Measurements from ENCODE around the gene PHC3. TPM values are rescaled to one million over a fixed set of nuclear protein-coding genes. Genes with fewer than 3 reads are reported as not detected.
"Not testable (repeated sequence)": the region's sequence is repeated elsewhere in the genome, so short reads cannot be mapped to it uniquely, and the experiment has no call there.

Gene PHC3
- total and polyA plus RNA-seq, 2 experiments from 2014 or later = 17.5 to 72.2 TPM

DNA sequence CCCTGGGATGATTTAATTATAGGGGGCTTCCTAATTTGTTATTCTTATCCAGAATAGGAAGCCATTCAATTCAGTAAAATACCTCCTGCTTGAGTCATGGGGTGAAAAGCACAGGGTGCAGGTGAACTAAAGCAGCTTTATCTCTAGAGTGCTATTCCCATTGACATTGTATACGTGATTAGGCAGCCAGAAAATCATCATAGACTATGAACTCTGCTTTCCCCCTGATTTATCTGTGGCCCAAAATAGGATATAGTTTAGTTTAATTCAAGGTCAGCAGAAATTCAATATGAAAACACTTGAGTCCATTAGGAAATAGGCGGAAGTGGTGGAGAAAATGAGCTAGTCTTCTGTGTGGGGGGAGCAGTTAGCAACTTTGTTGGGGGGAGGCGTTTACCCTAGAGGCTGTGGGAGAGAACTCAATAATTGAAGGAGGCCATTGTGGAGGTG, 22.5 kb upstream of the PHC3 start:
- 74 to 75% methylated on average over 3 of the region's 3 CpGs for whole genome bisulfite sequencing, 2 experiments (ENCODE audit: low coverage in 1 of 2, low lambda C conversion rate in 2 of 2, missing lambda C conversion rate in 2 of 2)
- H3K4me2 ChIP-seq (ENCODE audit: unreplicated experiment) = no peak overlapping the region
- H3K4me3 ChIP-seq = no peak overlapping the region
- H3K9me3 ChIP-seq (ENCODE audit: low read depth) = no peaks in the 10 kb centered on the region
- in situ Hi-C loops (cut with MboI) = no loop called here
- no peak for TF ChIP-seq EZH2phosphoT487 (IDR thresholded peaks at IDR 0.05; ENCODE audit: insufficient read depth, low read depth)
- TF ChIP-seq EZH2 (IDR thresholded peaks at IDR 0.05; ENCODE audit: insufficient read depth, poor library complexity, severe bottlenecking) = no peak
- H2AFZ ChIP-seq = no peak overlapping the region
- H3F3A ChIP-seq (ENCODE audit: insufficient read depth) = no peaks in the 10 kb centered on the region
- no peaks in the 10 kb centered on the region for H3K4me1 ChIP-seq (ENCODE audit: insufficient read depth)
- H3K9ac ChIP-seq = no peak overlapping the region
- H3K9me2 ChIP-seq (ENCODE audit: insufficient read depth) = no peaks in the 10 kb centered on the region
- H3K36me3 ChIP-seq (ENCODE audit: low read depth) = no peaks in the 10 kb centered on the region
- no peak for DNase-seq
- no peaks in the 10 kb centered on the region for H4K20me1 ChIP-seq (ENCODE audit: insufficient read depth)
- 0 out of 2 replicates have a peak, but pooled peaks cover 6% of the 10 kb centered on the region for H3K27me3 ChIP-seq (replicated peaks; ENCODE audit: insufficient read depth)
- no peaks in the 10 kb centered on the region for H3K79me2 ChIP-seq (ENCODE audit: insufficient read depth)
- no peak overlapping the region for H3K27ac ChIP-seq

DNA sequence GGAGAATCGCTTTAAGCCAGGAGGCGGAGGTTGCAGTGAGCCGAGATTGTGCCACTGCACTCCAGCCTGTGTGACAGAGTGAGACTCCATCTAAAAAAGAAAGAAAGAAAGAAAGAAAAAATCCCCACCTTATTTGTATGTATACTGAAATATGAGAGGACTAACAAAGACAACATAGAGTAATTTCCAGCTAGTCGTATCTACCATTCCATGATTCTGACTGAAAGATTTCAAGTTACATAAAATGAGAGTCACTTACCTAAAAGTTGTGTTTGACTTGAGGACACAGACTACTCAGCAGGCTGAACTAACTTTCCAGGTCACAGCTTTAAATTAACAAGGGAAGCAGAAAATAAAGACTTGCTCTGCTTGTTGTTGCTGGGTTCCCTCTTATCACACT, 21.9 kb upstream of the PHC3 start:
- no peaks in the 10 kb centered on the region for H3K4me1 ChIP-seq (ENCODE audit: insufficient read depth)
- H3K27ac ChIP-seq = no peak overlapping the region
- no peak overlapping the region for H2AFZ ChIP-seq
- 63 to 78% methylated on average over 4 of the region's 4 CpGs for WGBS, 2 experiments (ENCODE audit: low coverage in 1 of 2, low lambda C conversion rate in 2 of 2, missing lambda C conversion rate in 2 of 2)
- no peak overlapping the region for H3K4me2 ChIP-seq (ENCODE audit: unreplicated experiment)
- H3K27me3 ChIP-seq (replicated peaks; ENCODE audit: insufficient read depth) = 0 out of 2 replicates have a peak, but pooled peaks cover 6% of the 10 kb centered on the region
- no peaks in the 10 kb centered on the region for H3K36me3 ChIP-seq (ENCODE audit: low read depth)
- no peaks in the 10 kb centered on the region for H3K9me3 ChIP-seq (ENCODE audit: low read depth)
- TF ChIP-seq EZH2 (IDR thresholded peaks at IDR 0.05; ENCODE audit: insufficient read depth, poor library complexity, severe bottlenecking) (no peak), EZH2phosphoT487 (IDR thresholded peaks at IDR 0.05; ENCODE audit: insufficient read depth, low read depth) (no peak)
- H3K4me3 ChIP-seq = no peak overlapping the region
- H3K79me2 ChIP-seq (ENCODE audit: insufficient read depth) = no peaks in the 10 kb centered on the region
- in situ Hi-C loops (cut with MboI) = no loop called here
- H4K20me1 ChIP-seq (ENCODE audit: insufficient read depth) = no peaks in the 10 kb centered on the region
- no peak for DNase-seq
- no peaks in the 10 kb centered on the region for H3K9me2 ChIP-seq (ENCODE audit: insufficient read depth)
- no peaks in the 10 kb centered on the region for H3F3A ChIP-seq (ENCODE audit: insufficient read depth)
- no peak overlapping the region for H3K9ac ChIP-seq

DNA sequence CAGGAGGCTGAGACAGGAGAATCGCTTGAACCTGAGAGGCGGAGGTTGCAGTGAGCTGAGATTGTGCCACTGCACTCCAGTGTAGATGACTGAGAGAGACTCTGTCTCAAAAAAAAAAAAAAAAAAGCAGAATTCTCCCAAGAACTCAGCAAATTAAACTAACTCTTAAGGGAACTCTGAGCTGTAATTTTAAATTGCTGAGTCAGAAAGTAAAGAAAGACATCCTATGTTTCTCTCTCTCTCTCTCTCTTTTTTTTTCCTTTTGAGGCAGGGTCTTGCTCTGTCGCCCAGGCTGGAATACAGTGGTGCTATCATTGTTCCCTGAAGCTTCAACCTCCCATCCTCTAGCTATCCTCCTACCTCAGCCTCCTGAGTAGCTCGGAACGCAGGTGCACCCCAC, 20.0 kb upstream of the PHC3 start:
- DNase-seq = no peak
- H3K27me3 ChIP-seq (replicated peaks; ENCODE audit: insufficient read depth) = 0 out of 2 replicates have a peak, but pooled peaks cover 6% of the 10 kb centered on the region
- H3K36me3 ChIP-seq (ENCODE audit: low read depth) = no peaks in the 10 kb centered on the region
- H3K79me2 ChIP-seq (ENCODE audit: insufficient read depth) = no peaks in the 10 kb centered on the region
- no peak overlapping the region for H2AFZ ChIP-seq
- no peaks in the 10 kb centered on the region for H4K20me1 ChIP-seq (ENCODE audit: insufficient read depth)
- TF ChIP-seq EZH2phosphoT487 (IDR thresholded peaks at IDR 0.05; ENCODE audit: insufficient read depth, low read depth) = no peak
- TF ChIP-seq EZH2 (IDR thresholded peaks at IDR 0.05; ENCODE audit: insufficient read depth, poor library complexity, severe bottlenecking) = no peak
- WGBS, 2 experiments (ENCODE audit: low coverage in 1 of 2, low lambda C conversion rate in 2 of 2, missing lambda C conversion rate in 2 of 2) = 89 to 90% methylated on average over 5 of the region's 5 CpGs
- in situ Hi-C loops (cut with MboI) = no loop called here
- H3K9me2 ChIP-seq (ENCODE audit: insufficient read depth) = no peaks in the 10 kb centered on the region
- H3K4me2 ChIP-seq (ENCODE audit: unreplicated experiment) = no peak overlapping the region
- no peaks in the 10 kb centered on the region for H3K9me3 ChIP-seq (ENCODE audit: low read depth)
- no peaks in the 10 kb centered on the region for H3F3A ChIP-seq (ENCODE audit: insufficient read depth)
- no peak overlapping the region for H3K4me3 ChIP-seq
- no peak overlapping the region for H3K9ac ChIP-seq
- no peaks in the 10 kb centered on the region for H3K4me1 ChIP-seq (ENCODE audit: insufficient read depth)
- no peak overlapping the region for H3K27ac ChIP-seq

DNA sequence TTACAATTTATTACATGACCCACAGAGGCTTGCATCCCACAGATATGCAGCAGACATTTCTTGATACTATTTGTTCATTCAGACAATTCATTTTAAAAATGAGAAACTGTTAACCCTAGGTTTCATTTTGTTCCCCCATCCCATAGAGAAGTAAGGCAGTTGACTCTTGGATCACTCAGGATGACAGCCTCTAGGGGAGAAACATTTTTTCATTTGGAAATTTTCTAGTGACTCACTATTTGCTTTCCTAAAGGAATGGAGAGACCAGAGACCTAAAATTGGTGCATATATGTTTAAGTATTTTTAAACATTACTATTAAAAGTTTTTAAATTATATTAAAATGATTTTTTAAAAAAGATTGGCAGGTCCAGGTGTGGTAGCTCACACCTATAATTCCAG, 19.5 kb upstream of the PHC3 start:
- Histone ChIP-seq H3K4me2 (ENCODE audit: unreplicated experiment) (no peak overlapping the region), H3K4me1 (ENCODE audit: insufficient read depth) (no peaks in the 10 kb centered on the region), H3K27me3 (replicated peaks; ENCODE audit: insufficient read depth) (0 out of 2 replicates have a peak, but pooled peaks cover 6% of the 10 kb centered on the region), H3F3A (ENCODE audit: insufficient read depth) (no peaks in the 10 kb centered on the region), H3K79me2 (ENCODE audit: insufficient read depth) (no peaks in the 10 kb centered on the region), H3K9ac (no peak overlapping the region), H4K20me1 (ENCODE audit: insufficient read depth) (no peaks in the 10 kb centered on the region), H3K27ac (no peak overlapping the region), H3K4me3 (no peak overlapping the region), H2AFZ (no peak overlapping the region), H3K9me3 (ENCODE audit: low read depth) (no peaks in the 10 kb centered on the region), H3K36me3 (ENCODE audit: low read depth) (no peaks in the 10 kb centered on the region), H3K9me2 (ENCODE audit: insufficient read depth) (no peaks in the 10 kb centered on the region)
- in situ Hi-C loops (cut with MboI) = no loop called here
- no peak for TF ChIP-seq EZH2 (IDR thresholded peaks at IDR 0.05; ENCODE audit: insufficient read depth, poor library complexity, severe bottlenecking)
- TF ChIP-seq EZH2phosphoT487 (IDR thresholded peaks at IDR 0.05; ENCODE audit: insufficient read depth, low read depth) = no peak
- no peak for DNase-seq

DNA sequence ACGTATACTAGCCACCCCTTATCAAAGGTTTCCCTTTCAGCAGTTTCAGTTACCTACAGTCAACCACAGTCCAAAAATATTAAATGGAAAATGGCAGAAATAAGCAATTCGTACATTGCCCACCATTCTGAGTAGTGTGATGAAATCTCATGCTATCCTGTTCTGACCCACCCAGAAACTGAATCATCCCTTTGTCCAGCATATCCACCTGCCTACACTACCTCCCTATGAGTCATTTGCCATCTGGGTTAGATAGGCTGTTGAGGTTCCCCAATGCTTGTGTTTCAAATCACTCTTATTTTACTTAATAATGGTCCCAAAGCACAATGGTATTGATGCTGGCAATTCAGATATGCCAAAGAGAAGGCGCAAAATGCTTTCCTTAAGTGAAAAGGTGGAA, 15.3 kb upstream of the PHC3 start:
- Histone ChIP-seq H3K4me2 (ENCODE audit: unreplicated experiment) (no peak overlapping the region), H3K36me3 (ENCODE audit: low read depth) (no peaks in the 10 kb centered on the region), H3K9ac (no peak overlapping the region), H3K79me2 (ENCODE audit: insufficient read depth) (no peaks in the 10 kb centered on the region), H3K27me3 (replicated peaks; ENCODE audit: insufficient read depth) (peaks cover 6% of the 10 kb centered on the region; the same call in 1 of the 2 replicates), H3K4me3 (no peak overlapping the region), H2AFZ (no peak overlapping the region), H3K9me2 (ENCODE audit: insufficient read depth) (no peaks in the 10 kb centered on the region), H3F3A (ENCODE audit: insufficient read depth) (no peaks in the 10 kb centered on the region), H4K20me1 (ENCODE audit: insufficient read depth) (no peaks in the 10 kb centered on the region), H3K9me3 (ENCODE audit: low read depth) (no peaks in the 10 kb centered on the region), H3K27ac (no peak overlapping the region), H3K4me1 (ENCODE audit: insufficient read depth) (no peaks in the 10 kb centered on the region)
- in situ Hi-C loops (cut with MboI) = loop anchor here (25.0 kb wide), 1 partner anchor 640 kb away; no protein-coding TSS in a partner anchor
- TF ChIP-seq EZH2 (IDR thresholded peaks at IDR 0.05; ENCODE audit: insufficient read depth, poor library complexity, severe bottlenecking) = no peak
- 72 to 83% methylated on average over 3 of the region's 3 CpGs for WGBS, 2 experiments (ENCODE audit: low coverage in 1 of 2, low lambda C conversion rate in 2 of 2, missing lambda C conversion rate in 2 of 2)
- DNase-seq = peak; percentile 30

DNA sequence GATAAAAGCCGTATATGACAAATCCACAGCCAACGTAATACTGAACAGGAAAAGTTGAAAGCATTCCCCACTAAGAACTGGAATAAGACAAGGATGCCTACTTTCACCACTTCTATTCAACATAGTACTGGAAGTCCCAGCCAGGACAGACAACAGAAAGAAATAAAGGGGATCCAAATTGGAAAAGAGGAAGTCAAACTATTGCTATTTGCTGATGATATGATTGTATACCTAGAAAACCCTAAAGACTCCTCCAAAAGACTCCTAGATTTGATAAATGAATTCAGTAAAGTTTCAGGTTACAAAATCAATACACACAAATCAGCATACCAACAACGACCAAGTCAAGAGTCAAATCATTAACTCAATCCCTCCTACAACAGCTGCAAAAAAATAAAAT, 14.2 kb upstream of the PHC3 start:
- not testable (repeated sequence) for DNase-seq; H2AFZ ChIP-seq; H3K27ac ChIP-seq; H3K4me2 ChIP-seq (ENCODE audit: unreplicated experiment); H3K9ac ChIP-seq; H3K36me3 ChIP-seq (ENCODE audit: low read depth); H3K9me2 ChIP-seq (ENCODE audit: insufficient read depth); H3K9me3 ChIP-seq (ENCODE audit: low read depth); H3K4me3 ChIP-seq; H3K79me2 ChIP-seq (ENCODE audit: insufficient read depth); H3K4me1 ChIP-seq (ENCODE audit: insufficient read depth); H3K27me3 ChIP-seq (replicated peaks; ENCODE audit: insufficient read depth); H4K20me1 ChIP-seq (ENCODE audit: insufficient read depth); H3F3A ChIP-seq (ENCODE audit: insufficient read depth)
- in situ Hi-C loops (cut with MboI) = loop anchor here (25.0 kb wide), 1 partner anchor 642 kb away; no protein-coding TSS in a partner anchor
- 53 to 64% methylated on average over 3 of the region's 3 CpGs for WGBS, 2 experiments (ENCODE audit: low coverage in 1 of 2, low lambda C conversion rate in 2 of 2, missing lambda C conversion rate in 2 of 2)

All from GM23248 (cell line).